HepG2 (cell line): ENCODE measurements around the gene DYNC1I2. TPM values are rescaled to one million over a fixed set of nuclear protein-coding genes. Genes with fewer than 3 reads are reported as not detected.

ENCODE experiments used
- HOXD1 ChIP-seq: sonication (generic); formaldehyde crosslinking; IDR thresholded peaks from 2 replicates; pipeline ENCODE4 v1.5.0; 2020; ENCODE audit warnings: missing genetic modification reagents
- NCOR1 ChIP-seq: fragments of 200-600 bp; sonication (generic); IDR thresholded peaks from 2 replicates; pipeline ENCODE4 v1.7.0; 2017; ENCODE audit warnings: antibody characterized with exemption, low read length, borderline replicate concordance
- PAWR ChIP-seq: sonication (generic); formaldehyde crosslinking; IDR thresholded peaks from 2 replicates; pipeline ENCODE4 v1.4.0; 2020; ENCODE audit warnings: missing genetic modification reagents, mild to moderate bottlenecking, borderline replicate concordance
- PHF5A ChIP-seq: IDR thresholded peaks from one replicate; pipeline ENCODE4 v1.6.1; 2018; ENCODE audit warnings: low read depth, missing genetic modification reagents; ENCODE audit not compliant: unreplicated experiment
- RFXANK ChIP-seq: IDR thresholded peaks from 2 replicates; pipeline ENCODE4 v1.6.1; 2016
- TOPORS ChIP-seq: sonication (generic); formaldehyde crosslinking; IDR thresholded peaks from 2 replicates; pipeline ENCODE4 v1.8.0; 2023; ENCODE audit warnings: mild to moderate bottlenecking, missing genetic modification reagents
- ZC3H13 ChIP-seq: sonication (generic); formaldehyde crosslinking; IDR thresholded peaks from 2 replicates; pipeline ENCODE4 v1.8.1; 2023; ENCODE audit warnings: mild to moderate bottlenecking, missing genetic modification reagents, moderate library complexity
- ZFP36L1 ChIP-seq: sonication (generic); formaldehyde crosslinking; IDR thresholded peaks from 2 replicates; pipeline ENCODE4 v1.8.0; 2022; ENCODE audit warnings: mild to moderate bottlenecking, missing genetic modification reagents, moderate library complexity
- ZFP82 ChIP-seq: sonication (generic); formaldehyde crosslinking; IDR thresholded peaks from 2 replicates; pipeline ENCODE4 v1.5.1; 2020; ENCODE audit warnings: mild to moderate bottlenecking, missing genetic modification reagents, borderline replicate concordance
- ZMYM4 ChIP-seq: sonication (generic); formaldehyde crosslinking; IDR thresholded peaks from 2 replicates; pipeline ENCODE4 v1.8.1; 2023; ENCODE audit warnings: mild to moderate bottlenecking, missing genetic modification reagents
- ZNF232 ChIP-seq: sonication (generic); formaldehyde crosslinking; IDR thresholded peaks from 2 replicates; pipeline ENCODE4 v1.4.0; 2020; ENCODE audit warnings: missing genetic modification reagents, borderline replicate concordance
- ZNF44 ChIP-seq: sonication (generic); formaldehyde crosslinking; IDR thresholded peaks from 2 replicates; pipeline ENCODE4 v1.5.1; 2020; ENCODE audit warnings: mild to moderate bottlenecking, missing genetic modification reagents
- polyA plus RNA-seq, 8 experiments: library from polyadenylated mRNA; depleted of rRNA in 3 of 8; stranded (reverse) in 7 of 8; unstranded in 1 of 8; fragments of >200 nt; fragmentation: Illumina TruSeq in 4 of 8; extraction: Trizol in 4 of 8; gene quantifications; 2 replicates each; pipeline versions ENCODE4 v1.2.1 to v1.2.3, GENCODE V29; 2011 to 2016; ENCODE audit warnings: low read depth in 4 of 8, missing spikeins in 1 of 8, mixed read lengths in 1 of 8; ENCODE audit not compliant: insufficient read depth in 1 of 8
- total RNA-seq, 5 experiments: library from RNA; depleted of rRNA; stranded (reverse); fragments of >200 nt; fragmentation: Illumina TruSeq; extraction: Trizol; gene quantifications; 2 replicates each; pipeline ENCODE4 v1.2.3, GENCODE V29; 2016; ENCODE audit warnings: low read depth in 1 of 5
- TF ChIP-seq, protein P1 (sequence below): sonication (generic); formaldehyde crosslinking; IDR thresholded peaks from 2 replicates; pipeline ENCODE4 v1.5.1; 2020; ENCODE audit warnings: mild to moderate bottlenecking, missing genetic modification reagents, moderate library complexity
- TF ChIP-seq, protein P2 (sequence below): IDR thresholded peaks from 2 replicates; pipeline ENCODE4 v1.6.1; 2016; ENCODE audit warnings: control low read depth
- TF ChIP-seq, protein P3 (sequence below): sonication (generic); formaldehyde crosslinking; IDR thresholded peaks from 2 replicates; pipeline ENCODE4 v1.5.0; 2020; ENCODE audit warnings: mild to moderate bottlenecking, missing genetic modification reagents
- TF ChIP-seq, protein P4 (sequence below): sonication (generic); formaldehyde crosslinking; IDR thresholded peaks from 2 replicates; pipeline ENCODE4 v1.4.0; 2020; ENCODE audit warnings: mild to moderate bottlenecking, missing genetic modification reagents
- TF ChIP-seq, protein P5 (sequence below): sonication (generic); formaldehyde crosslinking; IDR thresholded peaks from 2 replicates; pipeline ENCODE4 v1.4.0; 2020; ENCODE audit warnings: missing genetic modification reagents

The DYNC1I2 gene
- total and polyA plus RNA-seq, 2 of the 13 experiments (the other 11 are each of a cell fraction or from before 2014, with no cell fraction given) = 84.0 to 99.8 TPM

DNA sequence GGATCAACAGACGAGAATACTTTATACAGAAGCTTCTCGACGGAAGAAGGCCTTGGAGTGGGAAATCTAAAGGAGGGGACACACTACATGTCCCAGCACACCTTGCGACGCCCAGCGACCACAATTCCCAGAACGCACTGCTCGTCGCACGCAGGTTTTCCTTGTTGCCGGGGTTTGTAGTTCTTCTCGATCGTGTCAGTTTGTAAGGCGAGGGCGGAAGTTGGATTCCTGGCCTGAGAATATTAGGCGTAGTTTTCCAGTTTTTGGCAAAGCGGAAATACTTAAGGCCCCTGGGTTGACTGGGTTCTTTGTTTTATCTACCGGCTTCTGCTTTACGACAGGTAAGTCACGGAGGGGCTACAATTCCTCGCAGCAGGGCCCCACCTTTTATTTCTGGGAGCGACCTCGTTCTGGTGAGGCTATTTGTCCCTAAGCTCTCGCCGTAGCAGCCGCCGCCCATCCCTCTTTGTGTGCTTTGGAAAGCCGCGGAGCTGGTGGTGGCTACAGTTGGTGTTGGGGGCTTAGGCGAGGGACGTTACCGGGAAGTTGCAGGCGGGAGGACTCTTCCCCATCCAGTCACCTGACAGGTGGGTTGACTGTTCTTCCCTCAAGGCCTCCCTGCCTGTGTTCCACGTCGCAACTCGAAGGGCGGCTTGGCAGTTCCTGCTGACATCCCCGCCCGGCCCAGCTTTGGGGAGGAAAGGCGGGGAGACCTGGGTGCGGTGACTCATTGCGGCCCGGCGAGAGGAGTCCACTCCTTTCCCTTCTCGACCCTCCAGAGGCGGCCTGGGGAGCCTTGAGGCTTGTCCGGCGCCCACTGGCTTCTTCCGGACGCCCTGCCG is at the start of gene DYNC1I2 (continued):
- TF ChIP-seq, protein P1, sequence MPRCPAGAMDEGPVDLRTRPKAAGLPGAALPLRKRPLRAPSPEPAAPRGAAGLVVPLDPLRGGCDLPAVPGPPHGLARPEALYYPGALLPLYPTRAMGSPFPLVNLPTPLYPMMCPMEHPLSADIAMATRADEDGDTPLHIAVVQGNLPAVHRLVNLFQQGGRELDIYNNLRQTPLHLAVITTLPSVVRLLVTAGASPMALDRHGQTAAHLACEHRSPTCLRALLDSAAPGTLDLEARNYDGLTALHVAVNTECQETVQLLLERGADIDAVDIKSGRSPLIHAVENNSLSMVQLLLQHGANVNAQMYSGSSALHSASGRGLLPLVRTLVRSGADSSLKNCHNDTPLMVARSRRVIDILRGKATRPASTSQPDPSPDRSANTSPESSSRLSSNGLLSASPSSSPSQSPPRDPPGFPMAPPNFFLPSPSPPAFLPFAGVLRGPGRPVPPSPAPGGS (CRISPR knock-in tag) = peak; percentile 66; the same call in 1 of the 2 replicates
- TF ChIP-seq, protein P2, sequence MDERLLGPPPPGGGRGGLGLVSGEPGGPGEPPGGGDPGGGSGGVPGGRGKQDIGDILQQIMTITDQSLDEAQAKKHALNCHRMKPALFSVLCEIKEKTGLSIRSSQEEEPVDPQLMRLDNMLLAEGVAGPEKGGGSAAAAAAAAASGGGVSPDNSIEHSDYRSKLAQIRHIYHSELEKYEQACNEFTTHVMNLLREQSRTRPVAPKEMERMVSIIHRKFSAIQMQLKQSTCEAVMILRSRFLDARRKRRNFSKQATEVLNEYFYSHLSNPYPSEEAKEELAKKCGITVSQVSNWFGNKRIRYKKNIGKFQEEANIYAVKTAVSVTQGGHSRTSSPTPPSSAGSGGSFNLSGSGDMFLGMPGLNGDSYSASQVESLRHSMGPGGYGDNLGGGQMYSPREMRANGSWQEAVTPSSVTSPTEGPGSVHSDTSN (CRISPR knock-in tag) = no peak
- peak; percentile 82 for TF ChIP-seq PHF5A (CRISPR knock-in tag)
- peak; percentile 60; the same call in 1 of the 2 replicates for TF ChIP-seq HOXD1 (CRISPR knock-in tag)
- 0 out of 2 replicates have a peak, but pooled peaks have one; percentile 18 for TF ChIP-seq RFXANK (CRISPR knock-in tag)
- TF ChIP-seq, protein P3, sequence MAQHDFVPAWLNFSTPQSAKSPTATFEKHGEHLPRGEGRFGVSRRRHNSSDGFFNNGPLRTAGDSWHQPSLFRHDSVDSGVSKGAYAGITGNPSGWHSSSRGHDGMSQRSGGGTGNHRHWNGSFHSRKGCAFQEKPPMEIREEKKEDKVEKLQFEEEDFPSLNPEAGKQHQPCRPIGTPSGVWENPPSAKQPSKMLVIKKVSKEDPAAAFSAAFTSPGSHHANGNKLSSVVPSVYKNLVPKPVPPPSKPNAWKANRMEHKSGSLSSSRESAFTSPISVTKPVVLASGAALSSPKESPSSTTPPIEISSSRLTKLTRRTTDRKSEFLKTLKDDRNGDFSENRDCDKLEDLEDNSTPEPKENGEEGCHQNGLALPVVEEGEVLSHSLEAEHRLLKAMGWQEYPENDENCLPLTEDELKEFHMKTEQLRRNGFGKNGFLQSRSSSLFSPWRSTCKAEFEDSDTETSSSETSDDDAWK (CRISPR knock-in tag) = no peak
- TF ChIP-seq TOPORS = peak; percentile 75; the same call in 1 of the 2 replicates
- no peak for TF ChIP-seq ZFP36L1
- peak; percentile 35; the same call in 1 of the 2 replicates for TF ChIP-seq ZNF232 (CRISPR knock-in tag)
- TF ChIP-seq ZC3H13 = no peak
- TF ChIP-seq ZMYM4 = peak; percentile 71
- TF ChIP-seq PAWR (CRISPR knock-in tag) = peak; percentile 53; the same call in 1 of the 2 replicates
- no peak for TF ChIP-seq ZFP82 (CRISPR knock-in tag)
- TF ChIP-seq ZNF44 (CRISPR knock-in tag) = peak; percentile 62; the same call in 1 of the 2 replicates
- TF ChIP-seq NCOR1 = peak; percentile 37; the same call in 1 of the 2 replicates
- TF ChIP-seq, protein P4, sequence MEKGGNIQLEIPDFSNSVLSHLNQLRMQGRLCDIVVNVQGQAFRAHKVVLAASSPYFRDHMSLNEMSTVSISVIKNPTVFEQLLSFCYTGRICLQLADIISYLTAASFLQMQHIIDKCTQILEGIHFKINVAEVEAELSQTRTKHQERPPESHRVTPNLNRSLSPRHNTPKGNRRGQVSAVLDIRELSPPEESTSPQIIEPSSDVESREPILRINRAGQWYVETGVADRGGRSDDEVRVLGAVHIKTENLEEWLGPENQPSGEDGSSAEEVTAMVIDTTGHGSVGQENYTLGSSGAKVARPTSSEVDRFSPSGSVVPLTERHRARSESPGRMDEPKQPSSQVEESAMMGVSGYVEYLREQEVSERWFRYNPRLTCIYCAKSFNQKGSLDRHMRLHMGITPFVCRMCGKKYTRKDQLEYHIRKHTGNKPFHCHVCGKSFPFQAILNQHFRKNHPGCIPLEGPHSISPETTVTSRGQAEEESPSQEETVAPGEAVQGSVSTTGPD (CRISPR knock-in tag) = peak; percentile 89
- TF ChIP-seq, protein P5, sequence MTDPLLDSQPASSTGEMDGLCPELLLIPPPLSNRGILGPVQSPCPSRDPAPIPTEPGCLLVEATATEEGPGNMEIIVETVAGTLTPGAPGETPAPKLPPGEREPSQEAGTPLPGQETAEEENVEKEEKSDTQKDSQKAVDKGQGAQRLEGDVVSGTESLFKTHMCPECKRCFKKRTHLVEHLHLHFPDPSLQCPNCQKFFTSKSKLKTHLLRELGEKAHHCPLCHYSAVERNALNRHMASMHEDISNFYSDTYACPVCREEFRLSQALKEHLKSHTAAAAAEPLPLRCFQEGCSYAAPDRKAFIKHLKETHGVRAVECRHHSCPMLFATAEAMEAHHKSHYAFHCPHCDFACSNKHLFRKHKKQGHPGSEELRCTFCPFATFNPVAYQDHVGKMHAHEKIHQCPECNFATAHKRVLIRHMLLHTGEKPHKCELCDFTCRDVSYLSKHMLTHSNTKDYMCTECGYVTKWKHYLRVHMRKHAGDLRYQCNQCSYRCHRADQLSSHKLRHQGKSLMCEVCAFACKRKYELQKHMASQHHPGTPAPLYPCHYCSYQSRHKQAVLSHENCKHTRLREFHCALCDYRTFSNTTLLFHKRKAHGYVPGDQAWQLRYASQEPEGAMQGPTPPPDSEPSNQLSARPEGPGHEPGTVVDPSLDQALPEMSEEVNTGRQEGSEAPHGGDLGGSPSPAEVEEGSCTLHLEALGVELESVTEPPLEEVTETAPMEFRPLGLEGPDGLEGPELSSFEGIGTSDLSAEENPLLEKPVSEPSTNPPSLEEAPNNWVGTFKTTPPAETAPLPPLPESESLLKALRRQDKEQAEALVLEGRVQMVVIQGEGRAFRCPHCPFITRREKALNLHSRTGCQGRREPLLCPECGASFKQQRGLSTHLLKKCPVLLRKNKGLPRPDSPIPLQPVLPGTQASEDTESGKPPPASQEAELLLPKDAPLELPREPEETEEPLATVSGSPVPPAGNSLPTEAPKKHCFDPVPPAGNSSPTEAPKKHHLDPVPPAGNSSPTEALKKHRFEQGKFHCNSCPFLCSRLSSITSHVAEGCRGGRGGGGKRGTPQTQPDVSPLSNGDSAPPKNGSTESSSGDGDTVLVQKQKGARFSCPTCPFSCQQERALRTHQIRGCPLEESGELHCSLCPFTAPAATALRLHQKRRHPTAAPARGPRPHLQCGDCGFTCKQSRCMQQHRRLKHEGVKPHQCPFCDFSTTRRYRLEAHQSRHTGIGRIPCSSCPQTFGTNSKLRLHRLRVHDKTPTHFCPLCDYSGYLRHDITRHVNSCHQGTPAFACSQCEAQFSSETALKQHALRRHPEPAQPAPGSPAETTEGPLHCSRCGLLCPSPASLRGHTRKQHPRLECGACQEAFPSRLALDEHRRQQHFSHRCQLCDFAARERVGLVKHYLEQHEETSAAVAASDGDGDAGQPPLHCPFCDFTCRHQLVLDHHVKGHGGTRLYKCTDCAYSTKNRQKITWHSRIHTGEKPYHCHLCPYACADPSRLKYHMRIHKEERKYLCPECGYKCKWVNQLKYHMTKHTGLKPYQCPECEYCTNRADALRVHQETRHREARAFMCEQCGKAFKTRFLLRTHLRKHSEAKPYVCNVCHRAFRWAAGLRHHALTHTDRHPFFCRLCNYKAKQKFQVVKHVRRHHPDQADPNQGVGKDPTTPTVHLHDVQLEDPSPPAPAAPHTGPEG = peak; percentile 89
